B cell (primary cell): ENCODE results near the gene PPP4C. TPM values are rescaled to one million over a fixed set of nuclear protein-coding genes. Genes with fewer than 3 reads are reported as not detected.

Source experiments
- ATAC-seq: fragments of 200-7000 bp; cut with Tn5 transposase; one replicate; pipeline ENCODE4 v1.10.0; 2021; ENCODE audit warnings: low read depth, mild to moderate bottlenecking, moderate number of reproducible peaks, moderate library complexity
- CTCF ChIA-PET: fragments of 350-600 bp; sonication (Branson Sonifier 250); formaldehyde crosslinking; loops from one replicate; lab custom pipeline; 2021; ENCODE audit warnings: antibody characterized with exemption, inconsistent platforms; lab: Charles Lee
- POLR2A ChIA-PET: fragments of 350-600 bp; sonication (Branson Sonifier 250); formaldehyde crosslinking; loops from one replicate; lab custom pipeline; 2021; ENCODE audit warnings: antibody characterized with exemption; lab: Charles Lee
- DNase-seq: peaks from one replicate; pipeline ENCODE4 v3.0.0; 2013
- H2AFZ ChIP-seq: 2 replicates; pipeline ENCODE4 v1.6.1; 2012; ENCODE audit warnings: mild to moderate bottlenecking, low read depth, low read length; ENCODE audit not compliant: insufficient read depth, poor library complexity, severe bottlenecking
- H3K27ac ChIP-seq, 2 donors: 1 replicate in 1 of 2; 2 replicates in 1 of 2; pipeline ENCODE4 v1.5.1; 2012 to 2013; ENCODE audit warnings: low read length in 2 of 2, mild to moderate bottlenecking in 2 of 2, moderate library complexity in 1 of 2
- H3K27me3 ChIP-seq, 4 experiments: fragments of 200-600 bp in 1 of 4; sonication (generic) in 1 of 4; replicated peaks in 1 of 4; 1 replicate in 2 of 4; 2 replicates in 2 of 4; pipeline versions ENCODE4 v1.6.1 to v1.7.0; 2013 to 2016; ENCODE audit warnings: low read length in 3 of 4, mild to moderate bottlenecking in 2 of 4, mixed read lengths in 1 of 4, moderate library complexity in 1 of 4; ENCODE audit not compliant: insufficient read depth in 4 of 4, control insufficient read depth in 3 of 4; ENCODE audit errors: control extremely low read depth in 1 of 4
- H3K36me3 ChIP-seq, 2 experiments: replicated peaks in 1 of 2; 1 replicate in 1 of 2; 2 replicates in 1 of 2; pipeline versions ENCODE4 v1.6.1 to v1.7.1; 2013; ENCODE audit warnings: low read length in 1 of 2; ENCODE audit not compliant: insufficient read depth in 2 of 2, control insufficient read depth in 1 of 2; ENCODE audit errors: control extremely low read depth in 1 of 2, extremely low read depth in 1 of 2
- H3K4me1 ChIP-seq, 2 donors: fragments of 200-600 bp in 1 of 2; sonication (generic) in 1 of 2; 1 replicate in 1 of 2; 2 replicates in 1 of 2; pipeline versions ENCODE4 v1.5.1 to v1.6.1; 2013 to 2017; ENCODE audit warnings: low read length in 2 of 2; ENCODE audit not compliant: control insufficient read depth in 2 of 2, insufficient read depth in 2 of 2
- H3K4me2 ChIP-seq: replicated peaks from 2 replicates; pipeline ENCODE3; 2012; ENCODE audit warnings: mild to moderate bottlenecking, low read depth, low read length; ENCODE audit not compliant: poor library complexity, severe bottlenecking
- H3K4me3 ChIP-seq, 5 experiments: fragments of 200-600 bp in 1 of 5; sonication (generic) in 1 of 5; 1 replicate in 3 of 5; 2 replicates in 2 of 5; pipeline versions ENCODE4 v1.5.1 to v1.7.0; 2011 to 2016; ENCODE audit warnings: low read length in 4 of 5, mild to moderate bottlenecking in 4 of 5, low read depth in 2 of 5, control low read depth in 1 of 5, moderate library complexity in 1 of 5; ENCODE audit not compliant: insufficient read depth in 1 of 5; ENCODE audit errors: control extremely low read depth in 1 of 5, extremely low read depth in 1 of 5
- H3K79me2 ChIP-seq: fragments of 200-600 bp; sonication (generic); one replicate; pipeline ENCODE4 v1.6.0; 2016; ENCODE audit warnings: low read length; ENCODE audit not compliant: control insufficient read depth, insufficient read depth
- H3K9ac ChIP-seq: fragments of 200-600 bp; sonication (generic); 2 replicates; pipeline ENCODE4 v1.6.1; 2017; ENCODE audit warnings: mild to moderate bottlenecking, low read length, moderate library complexity
- H3K9me3 ChIP-seq, 3 donors: one replicate each; pipeline versions ENCODE4 v1.6.1 to v1.7.1; 2013; ENCODE audit warnings: low read length in 2 of 3; ENCODE audit not compliant: control insufficient read depth in 2 of 3, insufficient read depth in 1 of 3; ENCODE audit errors: control extremely low read depth in 1 of 3
- H4K20me1 ChIP-seq: 2 replicates; pipeline ENCODE4 v1.6.0; 2012; ENCODE audit warnings: mild to moderate bottlenecking, low read length; ENCODE audit not compliant: insufficient read depth, control insufficient read depth, poor library complexity, severe bottlenecking
- H3K27ac Mint-ChIP-seq: one replicate; pipeline ENCODE4 v1.8.0; 2021; ENCODE audit warnings: mixed read lengths
- H3K27me3 Mint-ChIP-seq: one replicate; pipeline ENCODE4 v1.8.0; 2021; ENCODE audit warnings: mixed read lengths
- H3K4me1 Mint-ChIP-seq: one replicate; pipeline ENCODE4 v1.8.0; 2021; ENCODE audit warnings: mixed read lengths
- H3K4me3 Mint-ChIP-seq: one replicate; pipeline ENCODE4 v1.8.0; 2021; ENCODE audit warnings: mixed read lengths
- H3K9me3 Mint-ChIP-seq: one replicate; pipeline ENCODE4 v1.8.0; 2022; ENCODE audit warnings: mixed read lengths; ENCODE audit not compliant: insufficient read depth
- CTCF ChIP-seq: fragments of 200-600 bp; IDR thresholded peaks from one replicate; pipeline ENCODE4 v1.8.0; 2022; ENCODE audit warnings: antibody characterized with exemption, mild to moderate bottlenecking
- EZH2 ChIP-seq: IDR thresholded peaks from 2 replicates; pipeline ENCODE4 v1.6.1; 2012; ENCODE audit warnings: borderline replicate concordance, low read depth, mild to moderate bottlenecking, moderate library complexity, low read length; ENCODE audit not compliant: insufficient read depth, poor library complexity, severe bottlenecking
- WGBS: methylation state at CpG from one replicate; pipeline ENCODE4 v1.1.5; 2013; ENCODE audit warnings: missing lambda C conversion rate; ENCODE audit not compliant: insufficient coverage; 5-methylcytosine and 5-hydroxymethylcytosine counted together
- intact Hi-C: fragments of 100-400 bp; cut with micrococcal nuclease; formaldehyde crosslinking; loops from one replicate; pipeline ENCODE4 v1.10.0; 2022
- polyA plus RNA-seq: library from polyadenylated mRNA; depleted of rRNA; stranded (reverse); fragments of >200 nt; gene quantifications from 2 replicates; pipeline ENCODE4 v1.2.3, GENCODE V29; 2012
- total RNA-seq, 2 donors: library from RNA; stranded (reverse); fragments of 120-200 nt in 1 of 2; gene quantifications; 1 replicate in 1 of 2; 2 replicates in 1 of 2; pipeline versions ENCODE4 v1.2.3 to v1.2.4, GENCODE V29; 2013 to 2022

The PPP4C gene
- total and polyA plus RNA-seq, 2 donors (not counting 1 experiment from before 2014, with no cell fraction given), result 93.3 to 106 TPM

GRCh38 chr16:30078744-30079143 lies 3.0 kb downstream of the PPP4C start:
- Histone ChIP-seq H4K20me1 (peaks cover 42% of the 10 kb centered on the region), H3K79me2 (peaks cover 58% of the 10 kb centered on the region), H3K36me3 (peaks cover 0 to 61% of the 10 kb centered on the region in 2 experiments), H3K9ac (no peak overlapping the region), H3K4me1 (peaks cover 14 to 25% of the 10 kb centered on the region in 2 donors), H3K9me3 (no peaks in the 10 kb centered on the region), H3K4me2 (no peak overlapping the region), H3K27me3 (no peaks in the 10 kb centered on the region), H2AFZ (no peak overlapping the region), H3K27ac (no peak overlapping the region), H3K4me3 (no peak overlapping the region)
- Mint-ChIP-seq H3K4me1 (peaks cover 31% of the 10 kb centered on the region), H3K27me3 (no peaks in the 10 kb centered on the region), H3K9me3 (no peaks in the 10 kb centered on the region), H3K27ac (no peak overlapping the region), H3K4me3 (no peak overlapping the region)
- ATAC-seq, result no peak
- TF ChIP-seq EZH2 (no peak), CTCF (no peak)
- intact Hi-C loops, result no loop called here
- DNase-seq, result no peak
- ChIA-PET CTCF (interaction anchor here (0.8 to 1.3 kb wide), 2 partner anchors 13 to 14 kb away, joined by 3 to 4 read pairs; partner anchors contain the start of genes ALDOA and TBX6), POLR2A (no interaction called here)
- 99% methylated on average over 7 of the region's 7 CpGs for WGBS

DNA sequence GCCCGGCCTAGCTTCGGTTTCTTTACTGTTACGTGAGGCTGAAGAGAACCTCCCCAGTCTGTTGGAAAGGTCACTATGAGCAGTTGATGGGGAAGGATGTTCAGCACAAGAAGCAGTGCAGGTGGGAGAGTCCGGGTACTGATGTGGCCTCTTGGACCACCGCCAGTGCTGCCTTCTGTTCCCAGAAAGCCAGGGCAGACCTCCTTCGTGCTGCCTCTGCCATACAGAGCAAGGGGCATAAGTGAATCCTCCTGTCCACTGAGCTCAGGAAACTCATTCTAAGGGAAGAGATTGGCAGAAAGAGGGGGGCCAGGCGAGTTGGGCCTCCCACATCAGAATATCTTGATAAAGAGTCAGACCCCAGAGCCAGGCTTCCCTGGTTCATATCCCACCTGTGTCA lies 3.7 kb downstream of the PPP4C start:
- no peaks in the 10 kb centered on the region for H3K9me3 Mint-ChIP-seq
- H3K36me3 ChIP-seq, result peaks cover 0 to 67% of the 10 kb centered on the region in 2 experiments
- H3K27ac ChIP-seq, result no peak overlapping the region
- peaks cover 31% of the 10 kb centered on the region for H3K4me1 Mint-ChIP-seq
- no peak overlapping the region for H2AFZ ChIP-seq
- H3K4me3 Mint-ChIP-seq, result no peak overlapping the region
- no peak overlapping the region for H3K9ac ChIP-seq
- DNase-seq (no peak), ATAC-seq (no peak)
- H3K4me3 ChIP-seq, result no peak overlapping the region
- TF ChIP-seq CTCF (no peak), EZH2 (no peak)
- intact Hi-C loops, result no loop called here
- no peak overlapping the region for H3K27ac Mint-ChIP-seq
- no peaks in the 10 kb centered on the region for H3K27me3 ChIP-seq
- peaks cover 14 to 25% of the 10 kb centered on the region in 2 donors for H3K4me1 ChIP-seq
- 100% methylated on average over 6 of the region's 7 CpGs for WGBS
- no peaks in the 10 kb centered on the region for H3K27me3 Mint-ChIP-seq
- H4K20me1 ChIP-seq, result peaks cover 42% of the 10 kb centered on the region
- peaks cover 51% of the 10 kb centered on the region for H3K79me2 ChIP-seq
- POLR2A ChIA-PET, result no interaction called here
- H3K4me2 ChIP-seq, result no peak overlapping the region
- CTCF ChIA-PET, result interaction anchor here (0.8 to 3.7 kb wide), 3 partner anchors 12 to 14 kb away, joined by 4 to 19 read pairs (median 5); partner anchors contain the start of genes ALDOA and TBX6
- no peaks in the 10 kb centered on the region for H3K9me3 ChIP-seq
